8988T (cell line): ENCODE results near the gene KRIT1.

Source experiments
- DNase-seq: peaks from one replicate; pipeline ENCODE4 v3.0.0; 2011

The KRIT1 gene

DNA sequence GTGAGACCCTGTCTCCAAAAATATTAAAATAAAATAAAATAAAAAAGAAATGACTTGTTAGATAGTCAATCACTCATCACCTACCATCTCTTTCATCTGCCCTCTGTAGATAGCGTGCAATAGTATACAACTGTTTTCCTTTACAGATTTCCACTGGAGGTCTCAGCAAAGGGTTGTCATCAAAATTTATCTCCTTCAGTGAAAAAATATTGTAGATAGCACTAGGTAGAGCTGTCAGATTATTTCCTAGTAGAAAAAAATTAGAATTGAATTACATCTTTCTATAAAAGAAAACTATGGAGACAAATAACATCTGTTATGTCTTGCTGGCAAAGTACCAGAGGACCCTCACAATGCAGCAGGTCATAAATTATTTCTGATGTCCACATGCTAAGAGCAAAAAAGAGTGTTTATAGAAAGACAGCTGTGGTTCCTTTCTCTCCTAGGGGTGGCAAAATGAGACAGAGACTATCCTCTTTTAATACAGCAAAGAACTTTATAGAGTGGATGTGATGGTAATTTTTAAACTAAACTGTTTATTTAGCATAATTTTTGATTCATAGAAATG is 95.2 kb downstream of the KRIT1 start:
- no peak for DNase-seq

DNA sequence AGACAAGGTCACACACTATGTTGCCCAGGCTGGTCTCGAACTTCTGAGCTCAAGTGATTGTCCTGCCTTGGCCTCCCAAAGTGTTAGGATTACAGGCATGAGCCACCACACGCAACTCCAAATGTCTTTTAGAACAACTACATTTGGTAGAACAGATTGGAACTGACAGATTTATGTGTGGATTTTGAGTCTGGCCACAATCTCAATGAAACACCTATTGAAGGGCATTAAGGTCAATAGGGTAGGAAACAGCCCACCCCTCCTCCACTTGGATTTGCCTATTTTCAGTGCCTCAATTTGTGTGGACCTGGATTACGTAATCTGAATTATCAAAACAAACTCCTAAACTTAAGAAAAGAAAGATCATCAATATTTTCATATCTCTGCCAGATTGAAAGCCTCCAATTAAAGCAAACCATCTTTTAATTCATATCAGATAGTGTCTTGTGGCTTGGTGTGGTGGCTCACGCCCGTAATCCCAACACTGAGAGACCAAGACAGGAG is 95.9 kb downstream of the KRIT1 start:
- DNase-seq = no peak
